ENCODE data around the gene LYAR.

Gene LYAR

GRCh38 chr4:4289941-4290850, at the start of gene LYAR, which contains the start of gene ZBTB49:
Gene LYAR, minus strand, starts transcription at chr4:4290154. Its CDS starts 6,412 bp downstream, at chr4:4283742.
Gene ZBTB49, plus strand, starts transcription at chr4:4290251. Its CDS starts 9,695 bp downstream, at chr4:4299946.
- peak; percentile 98 for DNase-seq

- DNase-seq: no peak
Observed at GRCh38 chr4:4339504-4340085, 49.6 kb upstream of the LYAR start.

GRCh38 chr4:4338210-4339001, 48.5 kb upstream of the LYAR start:
- DNase-seq: no peak

GRCh38 chr4:4334798-4335520, 45.0 kb upstream of the LYAR start:
- DNase-seq: peak; percentile 80

GRCh38 chr4:4333265-4333706, 43.3 kb upstream of the LYAR start:
- DNase-seq: no peak

GRCh38 chr4:4332529-4332928, 42.6 kb upstream of the LYAR start:
- DNase-seq: no peak

GRCh38 chr4:4330794-4331193, 40.8 kb upstream of the LYAR start:
- no peak for DNase-seq

GRCh38 chr4:4329496-4329895, 39.5 kb upstream of the LYAR start:
- DNase-seq: no peak

GRCh38 chr4:4328840-4329239, 38.9 kb upstream of the LYAR start:
- DNase-seq: no peak

- DNase-seq: no peak
Observed at GRCh38 chr4:4328206-4328605, 38.3 kb upstream of the LYAR start.

- DNase-seq: no peak
Observed at GRCh38 chr4:4327652-4328121, 37.7 kb upstream of the LYAR start.

GRCh38 chr4:4326166-4326565, 36.2 kb upstream of the LYAR start:
- no peak for DNase-seq

- DNase-seq: no peak
Observed at GRCh38 chr4:4325321-4325720, 35.4 kb upstream of the LYAR start.

GRCh38 chr4:4323705-4324534, 34.0 kb upstream of the LYAR start:
- DNase-seq: no peak

- no peak for DNase-seq
Observed at GRCh38 chr4:4321951-4322688, 32.2 kb upstream of the LYAR start.

- no peak for DNase-seq
Observed at GRCh38 chr4:4320951-4321714, 31.2 kb upstream of the LYAR start.

- no peak for DNase-seq
Observed at GRCh38 chr4:4320528-4320927, 30.6 kb upstream of the LYAR start.

- DNase-seq: no peak
Observed at GRCh38 chr4:4317496-4318232, 27.7 kb upstream of the LYAR start.

- DNase-seq: no peak
Observed at GRCh38 chr4:4316150-4316495, 26.2 kb upstream of the LYAR start.
